GM12872 (cell line): Measurements from ENCODE around the gene CHST3.

Experiments used
- CTCF ChIP-seq: IDR thresholded peaks from 3 replicates; pipeline ENCODE4 v1.5.1; 2011; ENCODE audit warnings: low read depth, mild to moderate bottlenecking, low read length, moderate library complexity; ENCODE audit not compliant: insufficient read depth

The CHST3 gene

GRCh38 chr10:72048450-72049124 lies 84.4 kb downstream of the CHST3 start:
- peak; percentile 98 for TF ChIP-seq CTCF

- no peak for TF ChIP-seq CTCF
Observed at GRCh38 chr10:72049472-72049871, 85.3 kb downstream of the CHST3 start.

GRCh38 chr10:72049969-72050781 lies 86.0 kb downstream of the CHST3 start:
- no peak for TF ChIP-seq CTCF

GRCh38 chr10:72050873-72051272 lies 86.7 kb downstream of the CHST3 start:
- no peak for TF ChIP-seq CTCF

DNA sequence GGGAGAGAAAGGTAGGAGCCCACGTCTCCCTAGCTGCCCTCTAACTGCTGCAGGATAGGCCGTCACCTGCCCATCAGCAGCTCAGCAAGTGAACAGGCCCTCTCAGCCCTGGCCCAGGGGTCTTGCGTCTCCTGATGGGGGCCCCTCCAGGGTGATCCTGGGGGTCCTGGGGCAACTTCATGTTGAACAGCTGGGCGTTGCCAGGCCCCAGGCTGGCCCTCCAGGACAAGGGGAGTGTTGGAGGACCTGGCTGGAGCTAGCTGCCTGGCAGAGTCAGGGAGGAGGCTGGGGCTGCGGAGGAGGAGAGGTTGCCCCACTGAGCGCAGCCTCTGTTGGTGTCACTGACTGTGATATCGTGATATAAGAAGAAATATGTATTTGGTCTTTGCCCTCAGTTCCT lies 89.5 kb downstream of the CHST3 start:
- TF ChIP-seq CTCF: no peak

GRCh38 chr10:72056113-72056512 lies 91.9 kb downstream of the CHST3 start:
- TF ChIP-seq CTCF: no peak

GRCh38 chr10:72056932-72057751 lies 92.9 kb downstream of the CHST3 start:
- TF ChIP-seq CTCF: no peak
